ENCODE data around the gene FHDC1. TPM values are rescaled to one million over a fixed set of nuclear protein-coding genes. Genes with fewer than 3 reads are reported as not detected.
A peak's percentile ranks its signal among the peaks of the same experiment; 100 is the strongest.

The FHDC1 gene
- total RNA-seq, 1 experiment from 2014 or later: 18.1 TPM

GRCh38 chr4:152946446-152946845, 10.3 kb downstream of the FHDC1 start:
- ChIA-PET POLR2A (no interaction called here), CTCF (no interaction called here)
- no peaks in the 10 kb centered on the region for H3K27me3 Mint-ChIP-seq (ENCODE audit: low read depth)
- DNase-seq (ENCODE audit: low spot score) (no peak), ATAC-seq (no peak)
- no peak overlapping the region for H3K4me3 Mint-ChIP-seq
- H3K4me1 Mint-ChIP-seq: peaks cover 55% of the 10 kb centered on the region
- H3K9me3 Mint-ChIP-seq: no peaks in the 10 kb centered on the region
- peaks cover 55% of the 10 kb centered on the region for H3K36me3 Mint-ChIP-seq
- no peak for TF ChIP-seq FOXK1 (CRISPR knock-in tag; IDR thresholded peaks at IDR 0.05)
- TF ChIP-seq NFYB (CRISPR knock-in tag; conservative IDR thresholded peaks at IDR 0.05; ENCODE audit: low read depth): no peak
- TF ChIP-seq, protein P1, sequence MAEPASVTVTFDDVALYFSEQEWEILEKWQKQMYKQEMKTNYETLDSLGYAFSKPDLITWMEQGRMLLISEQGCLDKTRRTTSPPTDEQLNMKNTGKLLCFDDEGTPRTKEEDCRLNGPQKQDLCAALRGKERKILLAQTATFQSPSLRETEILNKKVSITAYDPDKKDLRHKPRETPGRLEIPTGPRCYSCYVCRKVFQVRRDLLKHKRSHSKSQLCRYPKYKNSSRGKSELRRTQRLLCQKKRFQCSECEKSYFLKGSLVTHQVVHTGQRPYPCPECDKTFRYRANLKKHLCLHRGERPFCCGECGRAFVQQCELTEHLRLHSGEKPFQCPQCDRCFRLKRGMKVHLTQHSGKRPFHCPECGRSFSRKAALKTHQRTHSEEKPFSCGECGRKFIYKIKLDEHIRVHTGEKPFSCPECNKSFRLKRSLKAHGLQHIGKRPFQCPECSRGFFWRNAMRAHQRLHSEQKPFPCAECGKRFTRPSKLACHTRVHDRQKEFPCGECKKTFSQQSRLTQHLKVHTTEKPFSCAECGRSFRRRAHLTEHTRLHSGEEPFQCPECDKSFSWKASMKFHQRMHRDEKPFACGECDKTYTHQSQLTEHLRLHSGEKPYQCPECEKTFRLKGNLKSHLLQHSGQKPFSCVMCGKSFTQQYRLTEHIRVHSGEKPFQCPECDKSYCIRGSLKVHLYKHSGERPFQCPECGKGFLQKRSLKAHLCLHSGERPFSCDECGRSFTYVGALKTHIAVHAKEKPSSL (CRISPR knock-in tag; conservative IDR thresholded peaks at IDR 0.05): no peak
- TF ChIP-seq RELA (CRISPR knock-in tag; IDR thresholded peaks at IDR 0.05; ENCODE audit: borderline replicate concordance): no peak
- TF ChIP-seq, protein P2, sequence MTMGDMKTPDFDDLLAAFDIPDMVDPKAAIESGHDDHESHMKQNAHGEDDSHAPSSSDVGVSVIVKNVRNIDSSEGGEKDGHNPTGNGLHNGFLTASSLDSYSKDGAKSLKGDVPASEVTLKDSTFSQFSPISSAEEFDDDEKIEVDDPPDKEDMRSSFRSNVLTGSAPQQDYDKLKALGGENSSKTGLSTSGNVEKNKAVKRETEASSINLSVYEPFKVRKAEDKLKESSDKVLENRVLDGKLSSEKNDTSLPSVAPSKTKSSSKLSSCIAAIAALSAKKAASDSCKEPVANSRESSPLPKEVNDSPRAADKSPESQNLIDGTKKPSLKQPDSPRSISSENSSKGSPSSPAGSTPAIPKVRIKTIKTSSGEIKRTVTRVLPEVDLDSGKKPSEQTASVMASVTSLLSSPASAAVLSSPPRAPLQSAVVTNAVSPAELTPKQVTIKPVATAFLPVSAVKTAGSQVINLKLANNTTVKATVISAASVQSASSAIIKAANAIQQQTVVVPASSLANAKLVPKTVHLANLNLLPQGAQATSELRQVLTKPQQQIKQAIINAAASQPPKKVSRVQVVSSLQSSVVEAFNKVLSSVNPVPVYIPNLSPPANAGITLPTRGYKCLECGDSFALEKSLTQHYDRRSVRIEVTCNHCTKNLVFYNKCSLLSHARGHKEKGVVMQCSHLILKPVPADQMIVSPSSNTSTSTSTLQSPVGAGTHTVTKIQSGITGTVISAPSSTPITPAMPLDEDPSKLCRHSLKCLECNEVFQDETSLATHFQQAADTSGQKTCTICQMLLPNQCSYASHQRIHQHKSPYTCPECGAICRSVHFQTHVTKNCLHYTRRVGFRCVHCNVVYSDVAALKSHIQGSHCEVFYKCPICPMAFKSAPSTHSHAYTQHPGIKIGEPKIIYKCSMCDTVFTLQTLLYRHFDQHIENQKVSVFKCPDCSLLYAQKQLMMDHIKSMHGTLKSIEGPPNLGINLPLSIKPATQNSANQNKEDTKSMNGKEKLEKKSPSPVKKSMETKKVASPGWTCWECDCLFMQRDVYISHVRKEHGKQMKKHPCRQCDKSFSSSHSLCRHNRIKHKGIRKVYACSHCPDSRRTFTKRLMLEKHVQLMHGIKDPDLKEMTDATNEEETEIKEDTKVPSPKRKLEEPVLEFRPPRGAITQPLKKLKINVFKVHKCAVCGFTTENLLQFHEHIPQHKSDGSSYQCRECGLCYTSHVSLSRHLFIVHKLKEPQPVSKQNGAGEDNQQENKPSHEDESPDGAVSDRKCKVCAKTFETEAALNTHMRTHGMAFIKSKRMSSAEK (CRISPR knock-in tag; IDR thresholded peaks at IDR 0.05; ENCODE audit: borderline replicate concordance): no peak
- TF ChIP-seq ZBTB21 (CRISPR knock-in tag; IDR thresholded peaks at IDR 0.05; ENCODE audit: borderline replicate concordance): no peak
- no peak for TF ChIP-seq SP1 (CRISPR knock-in tag; conservative IDR thresholded peaks at IDR 0.05)
- TF ChIP-seq USF2 (CRISPR knock-in tag; IDR thresholded peaks at IDR 0.05): no peak
- no peak for TF ChIP-seq ZNF317 (CRISPR knock-in tag; IDR thresholded peaks at IDR 0.05; ENCODE audit: borderline replicate concordance, low read depth)
- no peak for TF ChIP-seq CTCF (IDR thresholded peaks at IDR 0.05)
- TF ChIP-seq NFATC4 (CRISPR knock-in tag; IDR thresholded peaks at IDR 0.05): no peak
- TF ChIP-seq ZNF232 (CRISPR knock-in tag; IDR thresholded peaks at IDR 0.05): no peak
- TF ChIP-seq ZNF121 (CRISPR knock-in tag; IDR thresholded peaks at IDR 0.05): no peak
- TF ChIP-seq, protein P3, sequence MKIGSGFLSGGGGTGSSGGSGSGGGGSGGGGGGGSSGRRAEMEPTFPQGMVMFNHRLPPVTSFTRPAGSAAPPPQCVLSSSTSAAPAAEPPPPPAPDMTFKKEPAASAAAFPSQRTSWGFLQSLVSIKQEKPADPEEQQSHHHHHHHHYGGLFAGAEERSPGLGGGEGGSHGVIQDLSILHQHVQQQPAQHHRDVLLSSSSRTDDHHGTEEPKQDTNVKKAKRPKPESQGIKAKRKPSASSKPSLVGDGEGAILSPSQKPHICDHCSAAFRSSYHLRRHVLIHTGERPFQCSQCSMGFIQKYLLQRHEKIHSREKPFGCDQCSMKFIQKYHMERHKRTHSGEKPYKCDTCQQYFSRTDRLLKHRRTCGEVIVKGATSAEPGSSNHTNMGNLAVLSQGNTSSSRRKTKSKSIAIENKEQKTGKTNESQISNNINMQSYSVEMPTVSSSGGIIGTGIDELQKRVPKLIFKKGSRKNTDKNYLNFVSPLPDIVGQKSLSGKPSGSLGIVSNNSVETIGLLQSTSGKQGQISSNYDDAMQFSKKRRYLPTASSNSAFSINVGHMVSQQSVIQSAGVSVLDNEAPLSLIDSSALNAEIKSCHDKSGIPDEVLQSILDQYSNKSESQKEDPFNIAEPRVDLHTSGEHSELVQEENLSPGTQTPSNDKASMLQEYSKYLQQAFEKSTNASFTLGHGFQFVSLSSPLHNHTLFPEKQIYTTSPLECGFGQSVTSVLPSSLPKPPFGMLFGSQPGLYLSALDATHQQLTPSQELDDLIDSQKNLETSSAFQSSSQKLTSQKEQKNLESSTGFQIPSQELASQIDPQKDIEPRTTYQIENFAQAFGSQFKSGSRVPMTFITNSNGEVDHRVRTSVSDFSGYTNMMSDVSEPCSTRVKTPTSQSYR (CRISPR knock-in tag; IDR thresholded peaks at IDR 0.05): no peak
- TF ChIP-seq MAX (CRISPR knock-in tag; IDR thresholded peaks at IDR 0.05): no peak
- no peak for TF ChIP-seq SMAD3 (CRISPR knock-in tag; IDR thresholded peaks at IDR 0.05; ENCODE audit: borderline replicate concordance)
- no peak for TF ChIP-seq ZNF671 (CRISPR knock-in tag; IDR thresholded peaks at IDR 0.05)
- TF ChIP-seq NFE2L1 (CRISPR knock-in tag; IDR thresholded peaks at IDR 0.05): no peak
- no peak for TF ChIP-seq ATF6 (CRISPR knock-in tag; IDR thresholded peaks at IDR 0.05)
- TF ChIP-seq GRHL2 (CRISPR knock-in tag; IDR thresholded peaks at IDR 0.05; ENCODE audit: insufficient replicate concordance, severe bottlenecking): no peak
- peak overlapping the region; percentile 10; the same call in 1 of the 2 replicates for H3K27ac Mint-ChIP-seq

Data from WTC11 (cell line).